Spleen (tissue), 7 donors: ENCODE data around the gene XRCC1.

ENCODE experiments used
- POLR2AphosphoS5 ChIP-seq, 3 donors: sonication (generic); formaldehyde crosslinking; IDR thresholded peaks; one replicate each; pipeline ENCODE4 v1.5.1; 2017; ENCODE audit warnings: antibody characterized with exemption in 3 of 3
- TF ChIP-seq, protein P1 (sequence below), 11 experiments: fragments of 200-600 bp in 7 of 11; fragments of 450-650 bp in 4 of 11; sonication (generic) in 4 of 11; IDR thresholded peaks in 8 of 11; conservative IDR thresholded peaks in 3 of 11; 1 replicate in 7 of 11; 2 replicates in 4 of 11; pipeline versions ENCODE4 v1.4.0 to v1.8.0; 2016 to 2021; ENCODE audit warnings: antibody characterized with exemption in 11 of 11, inconsistent platforms in 4 of 11, mild to moderate bottlenecking in 1 of 11
- donor health status: DM: no; HTN: no; CAD: no; lungs with moderate emphysema.
- donor health status: DM: no; HTN: no; CAD: no.
- donor health status: DM: no; HTN: no; CAD: no.

DNA sequence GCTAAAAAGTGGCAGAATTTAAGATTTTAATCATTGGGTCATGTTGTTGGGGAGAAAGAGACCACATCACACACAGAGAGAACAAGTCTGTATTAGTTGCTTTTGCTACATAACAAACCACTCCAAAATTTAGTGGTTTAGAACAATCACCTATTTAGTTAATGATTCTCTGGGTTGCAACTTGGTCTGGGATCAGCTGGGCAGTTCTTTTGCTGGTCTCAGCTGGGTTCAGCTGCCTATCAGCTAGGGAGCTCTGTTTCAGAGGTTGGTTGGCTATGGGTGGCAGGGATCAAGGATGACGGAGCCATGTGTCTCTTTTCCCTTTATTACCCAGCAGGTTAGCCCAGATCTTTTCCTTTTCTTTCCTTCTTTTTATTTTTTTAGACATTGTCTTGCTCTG lies 9.2 kb upstream of the XRCC1 start:
- TF ChIP-seq, protein P1, sequence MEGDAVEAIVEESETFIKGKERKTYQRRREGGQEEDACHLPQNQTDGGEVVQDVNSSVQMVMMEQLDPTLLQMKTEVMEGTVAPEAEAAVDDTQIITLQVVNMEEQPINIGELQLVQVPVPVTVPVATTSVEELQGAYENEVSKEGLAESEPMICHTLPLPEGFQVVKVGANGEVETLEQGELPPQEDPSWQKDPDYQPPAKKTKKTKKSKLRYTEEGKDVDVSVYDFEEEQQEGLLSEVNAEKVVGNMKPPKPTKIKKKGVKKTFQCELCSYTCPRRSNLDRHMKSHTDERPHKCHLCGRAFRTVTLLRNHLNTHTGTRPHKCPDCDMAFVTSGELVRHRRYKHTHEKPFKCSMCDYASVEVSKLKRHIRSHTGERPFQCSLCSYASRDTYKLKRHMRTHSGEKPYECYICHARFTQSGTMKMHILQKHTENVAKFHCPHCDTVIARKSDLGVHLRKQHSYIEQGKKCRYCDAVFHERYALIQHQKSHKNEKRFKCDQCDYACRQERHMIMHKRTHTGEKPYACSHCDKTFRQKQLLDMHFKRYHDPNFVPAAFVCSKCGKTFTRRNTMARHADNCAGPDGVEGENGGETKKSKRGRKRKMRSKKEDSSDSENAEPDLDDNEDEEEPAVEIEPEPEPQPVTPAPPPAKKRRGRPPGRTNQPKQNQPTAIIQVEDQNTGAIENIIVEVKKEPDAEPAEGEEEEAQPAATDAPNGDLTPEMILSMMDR (IDR thresholded peaks at IDR 0.05 in 8 of 11, conservative IDR thresholded peaks at IDR 0.05 in 3 of 11) = no peak
- no peak for TF ChIP-seq POLR2AphosphoS5 (IDR thresholded peaks at IDR 0.05)
